ENCODE data around the gene HEATR5A. TPM values are rescaled to one million over a fixed set of nuclear protein-coding genes. Genes with fewer than 3 reads are reported as not detected.

The HEATR5A gene
- total and polyA plus RNA-seq, 2 experiments from 2014 or later = 25.8 to 32.5 TPM

DNA sequence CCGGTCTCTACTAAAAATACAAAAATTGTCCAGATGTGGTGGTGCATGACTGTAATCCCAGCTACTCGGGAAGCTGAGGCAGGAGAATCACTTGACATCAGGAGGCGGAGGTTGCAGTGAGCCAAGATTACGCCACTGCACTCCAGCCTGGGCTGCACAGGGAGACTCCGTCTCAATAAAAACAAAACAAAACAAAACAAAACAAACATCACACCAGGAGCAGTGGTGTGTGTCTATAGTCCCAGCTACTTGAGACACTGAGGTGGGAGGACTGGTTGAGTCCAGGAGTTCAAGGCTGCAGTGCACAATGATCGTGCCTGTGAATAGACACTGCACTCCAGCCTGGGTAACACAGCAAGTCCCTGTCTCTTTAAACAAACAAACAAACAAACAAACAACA lies 123.2 kb downstream of the HEATR5A start:
- Histone ChIP-seq H3K9me2 (ENCODE audit: insufficient read depth) (no peaks in the 10 kb centered on the region), H3K79me2 (replicated peaks; ENCODE audit: insufficient read depth) (no peaks in the 10 kb centered on the region), H3K4me1 (ENCODE audit: insufficient read depth) (peaks cover 7% of the 10 kb centered on the region), H3K4me2 (no peak overlapping the region), H4K20me1 (replicated peaks; ENCODE audit: insufficient read depth) (no peaks in the 10 kb centered on the region), H3K4me3 (no peak overlapping the region), H3K27ac (ENCODE audit: low read depth) (no peak overlapping the region), H3K27me3 (ENCODE audit: insufficient read depth) (no peaks in the 10 kb centered on the region), H3F3A (replicated peaks; ENCODE audit: low read depth) (0 out of 2 replicates have a peak, but pooled peaks cover 2% of the 10 kb centered on the region), H3K36me3 (ENCODE audit: insufficient read depth) (0 out of 2 replicates have a peak, but pooled peaks cover 6% of the 10 kb centered on the region), H2AFZ (no peak overlapping the region)
- peaks cover 20% of the 10 kb centered on the region for H3K4me1 Mint-ChIP-seq
- peaks cover 8% of the 10 kb centered on the region for H3K27me3 Mint-ChIP-seq (ENCODE audit: insufficient read depth, low read depth, poor library complexity)
- TF ChIP-seq REST (IDR thresholded peaks at IDR 0.05; ENCODE audit: unreplicated experiment) = no peak
- TF ChIP-seq JUNB (IDR thresholded peaks at IDR 0.05; ENCODE audit: unreplicated experiment) = no peak
- TF ChIP-seq CTCF (conservative IDR thresholded peaks at IDR 0.05; ENCODE audit: low read depth in 2 of 2) = no peak
- TF ChIP-seq CREB1 (CRISPR knock-in tag; IDR thresholded peaks at IDR 0.05; ENCODE audit: low read depth) = no peak
- TF ChIP-seq ZNF331 (CRISPR knock-in tag; IDR thresholded peaks at IDR 0.05; ENCODE audit: low read depth) = no peak
- no peak for TF ChIP-seq POLR2AphosphoS5 (IDR thresholded peaks at IDR 0.05; ENCODE audit: low read depth)
- TF ChIP-seq NANOG (IDR thresholded peaks at IDR 0.05; ENCODE audit: borderline replicate concordance) = no peak
- no peak for TF ChIP-seq EZH2phosphoT487 (IDR thresholded peaks at IDR 0.05; ENCODE audit: unreplicated experiment)
- no peak for TF ChIP-seq EZH2 (IDR thresholded peaks at IDR 0.05; ENCODE audit: low read depth, unreplicated experiment)
- no peak for TF ChIP-seq ETS1 (IDR thresholded peaks at IDR 0.05)
- TF ChIP-seq, protein P1, sequence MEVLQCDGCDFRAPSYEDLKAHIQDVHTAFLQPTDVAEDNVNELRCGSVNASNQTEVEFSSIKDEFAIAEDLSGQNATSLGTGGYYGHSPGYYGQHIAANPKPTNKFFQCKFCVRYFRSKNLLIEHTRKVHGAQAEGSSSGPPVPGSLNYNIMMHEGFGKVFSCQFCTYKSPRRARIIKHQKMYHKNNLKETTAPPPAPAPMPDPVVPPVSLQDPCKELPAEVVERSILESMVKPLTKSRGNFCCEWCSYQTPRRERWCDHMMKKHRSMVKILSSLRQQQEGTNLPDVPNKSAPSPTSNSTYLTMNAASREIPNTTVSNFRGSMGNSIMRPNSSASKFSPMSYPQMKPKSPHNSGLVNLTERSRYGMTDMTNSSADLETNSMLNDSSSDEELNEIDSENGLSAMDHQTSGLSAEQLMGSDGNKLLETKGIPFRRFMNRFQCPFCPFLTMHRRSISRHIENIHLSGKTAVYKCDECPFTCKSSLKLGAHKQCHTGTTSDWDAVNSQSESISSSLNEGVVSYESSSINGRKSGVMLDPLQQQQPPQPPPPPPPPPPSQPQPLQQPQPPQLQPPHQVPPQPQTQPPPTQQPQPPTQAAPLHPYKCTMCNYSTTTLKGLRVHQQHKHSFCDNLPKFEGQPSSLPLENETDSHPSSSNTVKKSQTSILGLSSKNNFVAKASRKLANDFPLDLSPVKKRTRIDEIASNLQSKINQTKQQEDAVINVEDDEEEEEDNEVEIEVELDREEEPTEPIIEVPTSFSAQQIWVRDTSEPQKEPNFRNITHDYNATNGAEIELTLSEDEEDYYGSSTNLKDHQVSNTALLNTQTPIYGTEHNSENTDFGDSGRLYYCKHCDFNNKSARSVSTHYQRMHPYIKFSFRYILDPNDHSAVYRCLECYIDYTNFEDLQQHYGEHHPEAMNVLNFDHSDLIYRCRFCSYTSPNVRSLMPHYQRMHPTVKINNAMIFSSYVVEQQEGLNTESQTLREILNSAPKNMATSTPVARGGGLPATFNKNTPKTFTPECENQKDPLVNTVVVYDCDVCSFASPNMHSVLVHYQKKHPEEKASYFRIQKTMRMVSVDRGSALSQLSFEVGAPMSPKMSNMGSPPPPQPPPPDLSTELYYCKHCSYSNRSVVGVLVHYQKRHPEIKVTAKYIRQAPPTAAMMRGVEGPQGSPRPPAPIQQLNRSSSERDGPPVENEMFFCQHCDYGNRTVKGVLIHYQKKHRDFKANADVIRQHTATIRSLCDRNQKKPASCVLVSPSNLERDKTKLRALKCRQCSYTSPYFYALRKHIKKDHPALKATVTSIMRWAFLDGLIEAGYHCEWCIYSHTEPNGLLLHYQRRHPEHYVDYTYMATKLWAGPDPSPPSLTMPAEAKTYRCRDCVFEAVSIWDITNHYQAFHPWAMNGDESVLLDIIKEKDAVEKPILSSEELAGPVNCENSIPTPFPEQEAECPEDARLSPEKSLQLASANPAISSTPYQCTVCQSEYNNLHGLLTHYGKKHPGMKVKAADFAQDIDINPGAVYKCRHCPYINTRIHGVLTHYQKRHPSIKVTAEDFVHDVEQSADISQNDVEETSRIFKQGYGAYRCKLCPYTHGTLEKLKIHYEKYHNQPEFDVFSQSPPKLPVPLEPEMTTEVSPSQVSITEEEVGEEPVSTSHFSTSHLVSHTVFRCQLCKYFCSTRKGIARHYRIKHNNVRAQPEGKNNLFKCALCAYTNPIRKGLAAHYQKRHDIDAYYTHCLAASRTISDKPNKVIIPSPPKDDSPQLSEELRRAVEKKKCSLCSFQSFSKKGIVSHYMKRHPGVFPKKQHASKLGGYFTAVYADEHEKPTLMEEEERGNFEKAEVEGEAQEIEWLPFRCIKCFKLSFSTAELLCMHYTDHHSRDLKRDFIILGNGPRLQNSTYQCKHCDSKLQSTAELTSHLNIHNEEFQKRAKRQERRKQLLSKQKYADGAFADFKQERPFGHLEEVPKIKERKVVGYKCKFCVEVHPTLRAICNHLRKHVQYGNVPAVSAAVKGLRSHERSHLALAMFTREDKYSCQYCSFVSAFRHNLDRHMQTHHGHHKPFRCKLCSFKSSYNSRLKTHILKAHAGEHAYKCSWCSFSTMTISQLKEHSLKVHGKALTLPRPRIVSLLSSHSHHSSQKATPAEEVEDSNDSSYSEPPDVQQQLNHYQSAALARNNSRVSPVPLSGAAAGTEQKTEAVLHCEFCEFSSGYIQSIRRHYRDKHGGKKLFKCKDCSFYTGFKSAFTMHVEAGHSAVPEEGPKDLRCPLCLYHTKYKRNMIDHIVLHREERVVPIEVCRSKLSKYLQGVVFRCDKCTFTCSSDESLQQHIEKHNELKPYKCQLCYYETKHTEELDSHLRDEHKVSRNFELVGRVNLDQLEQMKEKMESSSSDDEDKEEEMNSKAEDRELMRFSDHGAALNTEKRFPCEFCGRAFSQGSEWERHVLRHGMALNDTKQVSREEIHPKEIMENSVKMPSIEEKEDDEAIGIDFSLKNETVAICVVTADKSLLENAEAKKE (CRISPR knock-in tag; IDR thresholded peaks at IDR 0.05) = no peak
- TF ChIP-seq ZNF114 (CRISPR knock-in tag; IDR thresholded peaks at IDR 0.05) = no peak
- TF ChIP-seq STAT1 (IDR thresholded peaks at IDR 0.05; ENCODE audit: unreplicated experiment) = no peak
- DNase-seq (ENCODE audit: low spot score) (no peak), ATAC-seq (no peak)
- no peak overlapping the region for H3K4me3 Mint-ChIP-seq
- H3K9me3 Mint-ChIP-seq = no peaks in the 10 kb centered on the region; the same call in 1 of the 3 replicates
- peaks cover 2% of the 10 kb centered on the region; the same call in 2 of the 3 replicates for H3K36me3 Mint-ChIP-seq (ENCODE audit: low read depth)
- peak overlapping the region; percentile 73; the same call in 1 of the 2 replicates for H3K27ac Mint-ChIP-seq

Data from GM23338 (cell line).